Caco-2 (cell line): ENCODE results near the gene TTC16. TPM values are rescaled to one million over a fixed set of nuclear protein-coding genes. Genes with fewer than 3 reads are reported as not detected.

Source experiments
- BruUV-seq: library from RNA; stranded (reverse); fragments of 400-500 nt; replicated peaks from 2 replicates; lab custom pipeline; 2021; lab: Mats Ljungman, UMichigan
- CTCF ChIA-PET: fragments of 300-600 bp; sonication (Branson Sonifier 250); formaldehyde crosslinking; loops from one replicate; lab custom pipeline; 2022; ENCODE audit warnings: antibody characterized with exemption; lab: Charles Lee
- POLR2A ChIA-PET: fragments of 300-600 bp; sonication (Branson Sonifier 250); formaldehyde crosslinking; loops from one replicate; lab custom pipeline; 2022; ENCODE audit warnings: antibody characterized with exemption; lab: Charles Lee
- DNase-seq, 2 experiments: peaks; one replicate each; pipeline versions ENCODE4 v3.0.0 to v3.0.0-alpha.2; 2020 to 2022
- H3K27me3 ChIP-seq: replicated peaks from 2 replicates; pipeline ENCODE4 v1.6.0; 2011; ENCODE audit warnings: low read length; ENCODE audit not compliant: control insufficient read depth, insufficient read depth
- H3K36me3 ChIP-seq: 2 replicates; pipeline ENCODE4 v1.5.1; 2011; ENCODE audit warnings: low read length; ENCODE audit not compliant: control insufficient read depth, insufficient read depth
- H3K4me1 ChIP-seq: fragments of 250-450 bp; sonication (Bioruptor Pico); 2 replicates; pipeline ENCODE4 v1.5.1; 2020; ENCODE audit warnings: mild to moderate bottlenecking
- H3K4me3 ChIP-seq: 2 replicates; pipeline ENCODE4 v1.5.1; 2011; ENCODE audit warnings: low read depth, mild to moderate bottlenecking, control low read depth, low read length
- H3K9me3 ChIP-seq: fragments of 250-450 bp; sonication (Bioruptor Pico); 2 replicates; pipeline ENCODE4 v1.5.1; 2020; ENCODE audit warnings: mild to moderate bottlenecking, moderate library complexity
- H3K27ac Mint-ChIP-seq: one replicate; pipeline ENCODE4 v1.8.0; 2022; ENCODE audit warnings: mixed read lengths; ENCODE audit not compliant: unreplicated experiment
- H3K27me3 Mint-ChIP-seq: one replicate; pipeline ENCODE4 v1.8.0; 2022; ENCODE audit warnings: mixed read lengths; ENCODE audit not compliant: insufficient read depth, unreplicated experiment
- H3K36me3 Mint-ChIP-seq: one replicate; pipeline ENCODE4 v1.8.0; 2022; ENCODE audit warnings: mild to moderate bottlenecking, mixed read lengths; ENCODE audit not compliant: insufficient read depth, unreplicated experiment
- H3K4me1 Mint-ChIP-seq: one replicate; pipeline ENCODE4 v1.8.0; 2022; ENCODE audit warnings: low read depth, mixed read lengths; ENCODE audit not compliant: unreplicated experiment
- H3K4me3 Mint-ChIP-seq: one replicate; pipeline ENCODE4 v1.8.0; 2022; ENCODE audit warnings: mild to moderate bottlenecking, moderate library complexity, mixed read lengths; ENCODE audit not compliant: unreplicated experiment
- H3K9me3 Mint-ChIP-seq: one replicate; pipeline ENCODE4 v1.8.0; 2022; ENCODE audit warnings: mixed read lengths; ENCODE audit not compliant: unreplicated experiment
- CTCF ChIP-seq, 2 experiments: fragments of 200-600 bp in 1 of 2; IDR thresholded peaks; 1 replicate in 1 of 2; 2 replicates in 1 of 2; pipeline versions ENCODE4 v1.5.1 to v1.8.0; 2011 to 2022; ENCODE audit warnings: antibody characterized with exemption in 1 of 2, control low read depth in 1 of 2, inconsistent platforms in 1 of 2, low read depth in 1 of 2, low read length in 1 of 2, mild to moderate bottlenecking in 1 of 2, moderate library complexity in 1 of 2; ENCODE audit not compliant: insufficient read depth in 1 of 2, severe bottlenecking in 1 of 2, unreplicated experiment in 1 of 2
- intact Hi-C: fragments of 100-400 bp; cut with micrococcal nuclease; formaldehyde crosslinking; loops from one replicate; pipeline ENCODE4 v1.10.0; 2022; ENCODE audit not compliant: unreplicated experiment
- total RNA-seq: library from RNA; stranded (reverse); gene quantifications from 2 replicates; pipeline ENCODE4 v1.2.3, GENCODE V29; 2022

Gene TTC16
- total RNA-seq, 1 experiment from 2014 or later = not detected

GRCh38 chr9:127776924-127777289 lies 61.0 kb downstream of the TTC16 start:
- CTCF ChIA-PET = no interaction called here

DNA sequence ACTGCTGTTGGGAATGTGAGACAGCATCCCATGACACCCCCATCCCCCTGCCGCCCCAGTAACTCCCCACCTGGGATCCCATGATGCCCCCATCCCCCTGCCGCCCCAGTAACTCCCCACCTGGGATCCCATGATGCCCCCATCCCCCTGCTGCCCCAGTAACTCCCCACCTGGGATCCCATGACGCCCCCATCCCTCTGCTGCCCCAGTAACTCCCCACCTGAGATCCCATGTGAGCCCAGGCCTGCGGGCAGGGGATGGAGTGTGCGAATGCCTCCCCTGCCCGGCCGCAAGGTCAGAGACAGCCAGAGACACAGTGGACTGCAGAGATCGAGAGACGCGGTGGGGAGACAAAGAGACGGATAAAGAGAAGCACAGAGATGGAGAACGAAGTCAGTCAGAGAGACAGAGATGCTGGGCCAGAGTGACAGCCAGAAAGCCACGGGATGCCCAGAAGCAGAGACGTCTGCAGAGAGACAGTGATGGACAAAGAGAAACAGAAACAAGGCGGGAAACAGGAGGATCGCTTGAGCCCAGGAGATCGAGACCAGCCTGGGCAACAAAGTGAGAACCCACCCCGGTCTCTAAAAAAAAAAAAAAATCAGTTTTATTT lies 61.6 kb downstream of the TTC16 start:
- H3K4me1 Mint-ChIP-seq = no peaks in the 10 kb centered on the region
- H3K9me3 ChIP-seq = no peaks in the 10 kb centered on the region
- H3K4me1 ChIP-seq = no peaks in the 10 kb centered on the region
- no peak overlapping the region for H3K4me3 Mint-ChIP-seq
- H3K27me3 Mint-ChIP-seq = peaks cover 3% of the 10 kb centered on the region
- H3K36me3 ChIP-seq = no peaks in the 10 kb centered on the region
- H3K36me3 Mint-ChIP-seq = no peaks in the 10 kb centered on the region
- H3K27ac Mint-ChIP-seq = no peak overlapping the region
- no peak overlapping the region for H3K4me3 ChIP-seq
- no peaks in the 10 kb centered on the region for H3K27me3 ChIP-seq
- intact Hi-C loops = no loop called here
- no TSS peak for BruUV-seq
- no peaks in the 10 kb centered on the region for H3K9me3 Mint-ChIP-seq
- ChIA-PET CTCF (no interaction called here), POLR2A (no interaction called here)
- no peak for TF ChIP-seq CTCF (IDR thresholded peaks at IDR 0.05; ENCODE audit: insufficient read depth in 1 of 2, low read depth in 1 of 2, low read length in 1 of 2, severe bottlenecking in 1 of 2, unreplicated experiment in 1 of 2)
- DNase-seq = no peak

More at GRCh38 chr9:127776924-127777289, 61.0 kb downstream of the TTC16 start:
- H3K9me3 ChIP-seq = no peaks in the 10 kb centered on the region
- Mint-ChIP-seq H3K27ac (no peak overlapping the region), H3K4me3 (no peak overlapping the region), H3K27me3 (peaks cover 3% of the 10 kb centered on the region), H3K4me1 (no peaks in the 10 kb centered on the region), H3K36me3 (no peaks in the 10 kb centered on the region), H3K9me3 (no peaks in the 10 kb centered on the region)
- POLR2A ChIA-PET = no interaction called here
- no peak for DNase-seq
- intact Hi-C loops = no loop called here
- BruUV-seq = no TSS peak
- H3K27me3 ChIP-seq = no peaks in the 10 kb centered on the region
- H3K4me3 ChIP-seq = no peak overlapping the region
- TF ChIP-seq CTCF (IDR thresholded peaks at IDR 0.05; ENCODE audit: insufficient read depth in 1 of 2, low read depth in 1 of 2, low read length in 1 of 2, severe bottlenecking in 1 of 2, unreplicated experiment in 1 of 2) = no peak
- no peaks in the 10 kb centered on the region for H3K4me1 ChIP-seq
- no peaks in the 10 kb centered on the region for H3K36me3 ChIP-seq

GRCh38 chr9:127778280-127779135 lies 62.6 kb downstream of the TTC16 start, which contains the start of gene SH2D3C:
Gene SH2D3C (minus strand): TSS chr9:127778666. CDS start chr9:127778627, 39 bp downstream.
- Mint-ChIP-seq H3K9me3 (no peaks in the 10 kb centered on the region), H3K4me3 (no peak within 1 kb of the TSS), H3K4me1 (no peaks in the 10 kb centered on the region), H3K36me3 (no peaks in the 10 kb centered on the region), H3K27ac (no peak within 1 kb of the TSS), H3K27me3 (peaks cover 3% of the 10 kb centered on the region)
- DNase-seq = no peak
- TF ChIP-seq CTCF (IDR thresholded peaks at IDR 0.05; ENCODE audit: insufficient read depth in 1 of 2, low read depth in 1 of 2, low read length in 1 of 2, severe bottlenecking in 1 of 2, unreplicated experiment in 1 of 2) = no peak
- CTCF ChIA-PET = interaction anchor here (1.1 kb wide), 1 partner anchor 7 kb away, joined by 3 read pairs; no protein-coding TSS in a partner anchor
- H3K27me3 ChIP-seq = no peaks in the 10 kb centered on the region
- no peaks in the 10 kb centered on the region for H3K4me1 ChIP-seq
- BruUV-seq = no TSS peak
- no peaks in the 10 kb centered on the region for H3K36me3 ChIP-seq
- POLR2A ChIA-PET = no interaction called here
- H3K4me3 ChIP-seq = no peak within 1 kb of the TSS
- no peaks in the 10 kb centered on the region for H3K9me3 ChIP-seq
- intact Hi-C loops = no loop called here
